Lower lobe of right lung (tissue), 2 donors: ENCODE results near the gene CHRNB2. TPM values are rescaled to one million over a fixed set of nuclear protein-coding genes. Genes with fewer than 3 reads are reported as not detected.
"Not testable (repeated sequence)": the region's sequence is repeated elsewhere in the genome, so short reads cannot be mapped to it uniquely, and the experiment has no call there.

Source experiments
- ATAC-seq, 2 donors: fragments of 200-7000 bp; cut with Tn5 transposase; one replicate each; pipeline ENCODE4 v1.9.1; 2020 to 2022; ENCODE audit warnings: mild to moderate bottlenecking in 2 of 2, moderate library complexity in 2 of 2
- DNase-seq: peaks from one replicate; pipeline ENCODE4 v3.0.0-alpha.2; 2020
- H3K27ac ChIP-seq: fragments of 200-600 bp; one replicate; pipeline ENCODE4 v1.8.0; 2022
- H3K27me3 ChIP-seq: fragments of 200-600 bp; one replicate; pipeline ENCODE4 v1.8.0; 2022; ENCODE audit warnings: low read depth
- H3K36me3 ChIP-seq: fragments of 200-600 bp; one replicate; pipeline ENCODE4 v1.8.0; 2022; ENCODE audit warnings: mild to moderate bottlenecking
- H3K4me1 ChIP-seq: fragments of 200-600 bp; one replicate; pipeline ENCODE4 v1.8.0; 2022
- H3K4me3 ChIP-seq: fragments of 200-600 bp; one replicate; pipeline ENCODE4 v1.8.0; 2022; ENCODE audit warnings: mild to moderate bottlenecking
- H3K9me3 ChIP-seq: fragments of 200-600 bp; one replicate; pipeline ENCODE4 v1.8.0; 2022
- CTCF ChIP-seq: fragments of 200-600 bp; IDR thresholded peaks from one replicate; pipeline ENCODE4 v1.8.0; 2022; ENCODE audit warnings: antibody characterized with exemption, mild to moderate bottlenecking
- intact Hi-C: fragments of 100-400 bp; cut with DNase I; formaldehyde crosslinking; loops from one replicate; pipeline ENCODE4 v1.11.0; 2022
- total RNA-seq: library from RNA; stranded (reverse); fragmentation: NEBNext Ultra II Directional; extraction: Animal tissue kit (Norgen Biotek cat#: 25700); gene quantifications from one replicate; pipeline ENCODE4 v1.2.1, GENCODE V29; 2021
- donor health status: DM: no; HTN: yes; CAD: no; lungs with severe emphysema.

CHRNB2 gene
- total RNA-seq, 1 donor from 2014 or later: not detected

- no peak for TF ChIP-seq CTCF
- Histone ChIP-seq H3K36me3 (no peaks in the 10 kb centered on the region), H3K4me1 (peaks cover 4% of the 10 kb centered on the region), H3K4me3 (no peak overlapping the region), H3K27me3 (no peaks in the 10 kb centered on the region), H3K27ac (no peak overlapping the region), H3K9me3 (no peaks in the 10 kb centered on the region)
- no peak for ATAC-seq
- DNase-seq: no peak
- intact Hi-C loops: no loop called here
These were observed 40.4 kb upstream of the CHRNB2 start for GRCh38 chr1:154527192-154527591.

- no peak for TF ChIP-seq CTCF
- ATAC-seq: no peak
- no peaks in the 10 kb centered on the region for H3K36me3 ChIP-seq
- no peaks in the 10 kb centered on the region for H3K4me1 ChIP-seq
- intact Hi-C loops: no loop called here
- DNase-seq: no peak
- no peaks in the 10 kb centered on the region for H3K9me3 ChIP-seq
- H3K4me3 ChIP-seq: no peak overlapping the region
- H3K27me3 ChIP-seq: no peaks in the 10 kb centered on the region
- H3K27ac ChIP-seq: no peak overlapping the region
These were observed 38.3 kb upstream of the CHRNB2 start for GRCh38 chr1:154529308-154529707.

- H3K4me3 ChIP-seq, DNase-seq, intact Hi-C loops, ATAC-seq, H3K4me1 ChIP-seq, H3K9me3 ChIP-seq, H3K36me3 ChIP-seq, H3K27ac ChIP-seq, H3K27me3 ChIP-seq: not testable (repeated sequence)
These were observed 35.6 kb upstream of the CHRNB2 start for GRCh38 chr1:154531950-154532349.

GRCh38 chr1:154533952-154534844 lies 33.4 kb upstream of the CHRNB2 start:
- ATAC-seq (peak in 1 of 2 donors; percentile 36), DNase-seq (no peak)
- no peaks in the 10 kb centered on the region for H3K36me3 ChIP-seq
- intact Hi-C loops: no loop called here
- no peak overlapping the region for H3K27ac ChIP-seq
- no peaks in the 10 kb centered on the region for H3K9me3 ChIP-seq
- H3K27me3 ChIP-seq: no peaks in the 10 kb centered on the region
- peak; percentile 31 for TF ChIP-seq CTCF
- no peaks in the 10 kb centered on the region for H3K4me1 ChIP-seq
- H3K4me3 ChIP-seq: no peak overlapping the region

GRCh38 chr1:154536570-154536969 lies 31.0 kb upstream of the CHRNB2 start:
- H3K4me3 ChIP-seq: no peak overlapping the region
- intact Hi-C loops: no loop called here
- no peaks in the 10 kb centered on the region for H3K4me1 ChIP-seq
- H3K27ac ChIP-seq: no peak overlapping the region
- no peaks in the 10 kb centered on the region for H3K9me3 ChIP-seq
- ATAC-seq (no peak), DNase-seq (no peak)
- H3K27me3 ChIP-seq: no peaks in the 10 kb centered on the region
- no peaks in the 10 kb centered on the region for H3K36me3 ChIP-seq
- TF ChIP-seq CTCF: no peak
